NCI-H2029 (cell line): ENCODE data around the gene ZNF497.
"Not testable (repeated sequence)": the region's sequence is repeated elsewhere in the genome, so short reads cannot be mapped to it uniquely, and the experiment has no call there.

ENCODE experiments used
- DNase-seq: peaks from one replicate; lab custom pipeline; 2025; lab: John Stamatoyannopoulos, UW

The ZNF497 gene

DNA sequence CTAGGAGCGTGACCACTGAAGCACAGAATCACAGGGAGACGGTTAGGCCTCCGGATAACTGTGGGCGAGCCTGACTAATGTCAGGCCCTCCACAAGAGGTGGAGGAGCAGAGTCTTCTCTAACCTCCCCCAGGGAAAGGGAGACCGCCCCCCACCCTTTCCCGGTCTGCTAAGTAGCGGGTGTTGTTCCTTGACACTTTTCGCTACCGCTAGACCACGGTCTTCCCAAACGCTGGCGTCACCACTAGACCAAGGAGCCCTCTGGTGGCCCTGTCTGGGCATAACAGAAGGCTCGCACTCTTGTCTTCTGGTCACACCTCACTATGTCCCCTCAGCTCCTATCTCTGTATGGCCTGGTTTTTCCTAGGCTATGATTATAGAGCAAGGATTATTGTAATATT, 51.9 kb downstream of the ZNF497 start:
- not testable (repeated sequence) for DNase-seq

GRCh38 chr19:58307736-58308135, 54.8 kb downstream of the ZNF497 start:
- DNase-seq: no peak

DNA sequence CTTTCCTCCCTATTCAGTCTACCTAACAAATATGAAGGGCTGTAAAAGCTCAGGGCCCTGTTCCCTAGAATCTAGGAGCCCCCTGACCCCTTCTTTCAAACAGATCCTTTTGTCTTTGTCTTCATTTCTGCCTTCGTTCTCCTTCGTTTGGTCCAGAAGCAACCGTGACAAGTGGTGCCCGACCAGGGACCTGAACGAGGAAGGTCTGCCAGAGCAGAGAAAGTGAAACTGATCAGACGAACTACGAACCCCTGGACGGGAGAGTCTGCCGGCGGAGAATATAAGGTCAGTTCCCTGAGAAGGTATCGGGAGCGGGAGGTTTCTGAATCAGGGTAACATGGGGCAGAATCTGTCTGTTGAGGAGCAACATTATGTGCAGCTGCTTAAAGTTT, 56.6 kb downstream of the ZNF497 start:
- no peak for DNase-seq

- DNase-seq: peak; percentile 97
These were observed 57.3 kb downstream of the ZNF497 start, which contains the start of gene ERVK3-1 for GRCh38 chr19:58305065-58305931. TSS of gene ERVK3-1 (plus strand) at chr19:58305377. CDS start at chr19:58312169, 6,792 bp downstream.

DNA sequence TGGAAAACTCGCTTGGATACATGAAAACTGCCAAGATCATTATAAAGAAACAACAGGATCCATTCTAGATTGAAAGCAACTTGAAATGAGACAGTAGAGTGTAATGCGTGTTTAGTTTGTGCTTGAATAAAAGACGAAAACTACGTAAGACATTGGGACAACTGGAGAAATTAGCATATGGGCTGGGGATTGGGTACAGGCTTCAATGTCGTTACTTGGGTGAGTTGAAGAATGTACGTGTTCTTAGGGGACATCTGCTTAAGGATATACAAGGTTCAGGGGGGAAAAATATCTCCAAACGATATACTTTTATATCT, 57.8 kb downstream of the ZNF497 start:
- no peak for DNase-seq
